Gastrocnemius medialis (tissue), 4 donors: ENCODE measurements around the gene HOXB2.

Source experiments
- CTCF ChIP-seq, 5 experiments: fragments of 450-650 bp in 3 of 5; fragments of 200-600 bp in 2 of 5; sonication (generic) in 2 of 5; IDR thresholded peaks in 4 of 5; conservative IDR thresholded peaks in 1 of 5; 1 replicate in 4 of 5; 2 replicates in 1 of 5; pipeline ENCODE4 v1.5.1; 2016 to 2019; ENCODE audit warnings: antibody characterized with exemption in 5 of 5, mild to moderate bottlenecking in 3 of 5, moderate library complexity in 3 of 5
- POLR2A ChIP-seq, 2 donors: fragments of 450-650 bp; IDR thresholded peaks; one replicate each; pipeline ENCODE4 v1.6.1; 2017; ENCODE audit warnings: antibody characterized with exemption in 2 of 2, mild to moderate bottlenecking in 2 of 2, moderate library complexity in 2 of 2

GRCh38 chr17:48549914-48550501, 5.1 kb upstream of the HOXB2 start:
- TF ChIP-seq CTCF (IDR thresholded peaks at IDR 0.05 in 4 of 5, conservative IDR thresholded peaks at IDR 0.05 in 1 of 5) (no peak), POLR2A (IDR thresholded peaks at IDR 0.05) (no peak)
